Stimulated activated CD4-positive, alpha-beta T cell treated with anti-CD3 and anti-CD28 coated beads, Interleukin-15, amount 100 ng/mL, for 24 hours (primary cell): ENCODE results near the gene POGK.
"Not testable (repeated sequence)": the region's sequence is repeated elsewhere in the genome, so short reads cannot be mapped to it uniquely, and the experiment has no call there.

ENCODE experiments used
- DNase-seq: peaks from one replicate; pipeline ENCODE4 v3.0.0-alpha.2; 2020

Gene POGK, protein sequence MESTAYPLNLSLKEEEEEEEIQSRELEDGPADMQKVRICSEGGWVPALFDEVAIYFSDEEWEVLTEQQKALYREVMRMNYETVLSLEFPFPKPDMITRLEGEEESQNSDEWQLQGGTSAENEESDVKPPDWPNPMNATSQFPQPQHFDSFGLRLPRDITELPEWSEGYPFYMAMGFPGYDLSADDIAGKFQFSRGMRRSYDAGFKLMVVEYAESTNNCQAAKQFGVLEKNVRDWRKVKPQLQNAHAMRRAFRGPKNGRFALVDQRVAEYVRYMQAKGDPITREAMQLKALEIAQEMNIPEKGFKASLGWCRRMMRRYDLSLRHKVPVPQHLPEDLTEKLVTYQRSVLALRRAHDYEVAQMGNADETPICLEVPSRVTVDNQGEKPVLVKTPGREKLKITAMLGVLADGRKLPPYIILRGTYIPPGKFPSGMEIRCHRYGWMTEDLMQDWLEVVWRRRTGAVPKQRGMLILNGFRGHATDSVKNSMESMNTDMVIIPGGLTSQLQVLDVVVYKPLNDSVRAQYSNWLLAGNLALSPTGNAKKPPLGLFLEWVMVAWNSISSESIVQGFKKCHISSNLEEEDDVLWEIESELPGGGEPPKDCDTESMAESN

DNA sequence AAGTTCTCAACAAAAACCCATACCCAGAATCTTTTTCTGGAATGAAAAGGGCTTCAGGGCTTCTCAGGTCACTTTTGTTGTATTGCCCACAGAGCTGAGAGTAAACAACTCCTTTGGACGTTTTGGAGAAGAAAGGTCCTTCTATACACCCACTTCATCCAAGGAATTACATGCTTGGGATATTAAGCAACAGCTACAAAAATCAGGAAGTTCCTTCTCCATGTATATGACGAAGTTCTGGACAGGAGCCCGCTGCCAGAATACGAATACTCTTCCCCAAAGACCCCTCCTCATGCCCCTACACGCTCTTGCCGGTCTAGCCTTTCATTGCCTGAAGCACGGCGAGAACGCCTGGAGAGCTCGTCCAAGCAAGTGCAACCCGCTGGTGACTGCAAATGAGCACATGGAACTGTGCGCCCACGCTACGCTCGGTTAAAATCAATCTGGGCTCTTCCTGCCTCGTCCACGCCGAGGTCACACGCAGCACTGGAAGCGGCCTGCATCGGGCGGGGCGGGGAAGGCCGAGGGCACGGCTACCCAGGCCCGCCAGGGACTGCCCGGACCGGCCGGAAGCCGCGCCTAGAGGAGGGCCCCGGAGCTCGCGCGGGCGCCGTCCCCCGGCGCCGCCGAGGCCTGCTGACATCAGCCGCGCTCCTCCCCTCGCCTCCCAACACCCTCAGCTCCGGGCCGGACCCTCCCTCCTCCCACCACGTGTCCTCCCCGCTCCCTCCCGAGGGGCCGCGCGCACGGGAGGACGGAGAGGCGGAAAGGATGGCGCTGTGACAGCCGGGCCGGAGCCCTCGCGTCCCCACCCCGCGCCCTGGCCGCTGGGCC is at the start of gene POGK:
TSS of gene POGK (plus strand) at position 710 of the 834 bp plus-strand sequence. CDS start 1,482 bp downstream, outside the sequence.
- peak; percentile 93 for DNase-seq

DNA sequence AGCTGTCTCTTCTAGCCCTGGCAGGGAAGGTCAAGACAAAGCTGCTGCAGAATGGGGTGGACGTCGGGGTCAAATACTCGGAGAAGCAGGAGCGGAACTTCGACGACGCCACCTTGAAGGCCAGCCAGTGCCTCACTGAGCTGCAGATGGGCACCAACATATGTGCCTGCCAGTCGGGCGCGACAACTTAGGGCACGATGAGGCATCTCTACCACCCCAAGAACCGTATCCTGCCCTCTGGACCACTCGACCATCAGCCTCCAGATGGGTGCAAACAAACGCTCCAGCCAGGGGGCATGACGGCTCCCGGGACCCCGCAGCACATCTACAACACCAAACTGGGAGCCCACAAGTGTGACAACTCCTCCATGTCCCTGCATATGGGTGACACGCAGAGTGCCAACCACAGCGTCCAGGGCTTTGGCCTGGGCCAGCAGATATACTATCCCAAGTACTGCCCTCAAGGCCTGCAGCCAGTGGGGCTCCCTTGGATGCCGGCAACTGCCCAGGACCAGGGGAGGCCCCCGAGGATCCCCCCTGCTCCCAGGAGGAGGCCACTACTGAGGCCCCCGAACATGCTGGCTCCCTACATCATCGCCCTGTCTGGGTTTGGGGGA is 42.5 kb upstream of the POGK start:
- DNase-seq = no peak

DNA sequence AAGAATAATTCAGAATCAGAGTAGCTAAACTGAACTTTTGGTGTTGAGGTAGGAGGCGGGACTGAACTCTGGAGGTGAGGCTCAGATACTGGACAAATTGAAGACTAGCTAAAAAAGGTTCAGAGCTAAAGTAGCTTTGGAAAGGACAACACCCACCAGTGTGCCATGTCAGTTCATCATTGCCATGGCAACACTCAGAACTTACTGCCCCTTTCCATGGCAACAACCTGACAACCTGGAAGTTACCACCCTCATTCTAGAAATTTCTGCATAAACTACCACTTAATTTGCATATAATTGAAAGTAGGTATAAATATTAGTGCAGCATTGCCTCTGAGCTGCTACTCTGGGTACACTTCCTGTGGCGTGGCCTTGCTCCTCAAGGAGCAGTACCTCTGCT is 30.3 kb upstream of the POGK start:
- no peak for DNase-seq

DNA sequence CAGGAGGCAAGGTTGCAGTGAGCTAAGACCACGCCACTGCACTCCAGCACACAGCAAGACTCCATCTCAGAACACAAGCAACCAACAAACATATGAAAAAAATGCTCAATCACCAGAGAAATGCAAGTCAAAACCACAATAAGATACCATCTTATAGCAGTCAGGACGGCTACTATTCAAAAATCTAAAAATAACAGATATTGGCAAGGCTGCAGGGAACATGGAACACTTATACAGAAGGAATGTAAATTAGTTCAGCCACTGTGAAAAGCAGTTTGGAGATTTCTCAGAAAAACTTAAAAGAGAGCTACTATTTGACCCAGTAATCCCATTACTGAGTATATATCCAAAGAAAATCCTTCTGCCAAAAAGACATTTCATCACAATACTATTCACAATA is 27.6 kb upstream of the POGK start:
- no peak for DNase-seq

DNA sequence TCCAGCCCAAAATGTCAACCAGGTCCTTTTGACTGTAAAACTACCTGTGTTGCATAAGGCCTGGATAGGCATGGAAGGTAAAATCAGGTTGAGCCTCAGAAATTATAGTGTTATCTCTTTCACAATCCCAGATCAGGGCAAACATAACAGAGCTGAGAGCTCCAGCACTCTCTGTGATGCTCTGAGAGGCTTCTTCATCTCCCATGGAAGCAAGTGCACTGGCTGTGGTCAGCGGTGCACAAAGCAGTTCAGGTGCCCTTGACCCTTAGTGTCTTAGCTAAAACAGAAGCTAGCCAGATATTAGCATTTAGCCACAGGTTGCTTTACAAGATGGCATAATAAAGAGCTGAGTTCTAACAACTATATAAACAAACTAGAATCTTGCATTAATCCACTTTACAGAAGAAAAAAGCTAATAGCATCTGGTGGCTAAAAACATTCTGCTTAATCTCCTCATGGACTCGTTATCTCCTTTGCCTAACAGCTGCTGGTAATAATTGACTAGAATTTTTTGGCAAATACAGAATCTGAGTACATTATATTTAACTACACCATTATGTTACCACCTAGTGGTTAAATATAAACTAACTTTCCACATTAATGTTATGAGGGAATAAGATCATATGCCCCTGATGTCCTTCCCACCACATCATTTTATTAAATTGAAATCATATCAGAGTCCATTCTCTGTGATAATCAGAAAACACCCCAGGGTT is 25.6 kb upstream of the POGK start:
- no peak for DNase-seq

DNA sequence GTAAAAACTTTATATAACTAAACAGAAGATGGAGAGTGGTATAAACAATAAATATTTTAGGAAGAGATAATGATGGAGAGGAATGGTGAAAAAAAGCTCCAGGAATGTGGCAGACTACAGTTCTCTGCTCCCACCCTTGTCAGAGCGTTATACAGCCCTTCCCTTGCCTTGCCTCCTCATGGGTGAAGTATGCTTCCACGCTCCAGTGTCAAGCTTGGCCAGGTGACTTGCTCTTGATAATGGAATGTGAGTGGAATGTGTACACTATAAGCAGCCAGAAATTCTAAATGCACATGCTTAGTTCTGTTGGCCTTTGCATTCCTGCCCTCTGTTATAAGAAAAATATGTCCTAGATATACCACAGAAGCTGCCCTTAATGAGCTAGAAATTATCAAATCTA is 24.7 kb upstream of the POGK start:
- DNase-seq = no peak

DNA sequence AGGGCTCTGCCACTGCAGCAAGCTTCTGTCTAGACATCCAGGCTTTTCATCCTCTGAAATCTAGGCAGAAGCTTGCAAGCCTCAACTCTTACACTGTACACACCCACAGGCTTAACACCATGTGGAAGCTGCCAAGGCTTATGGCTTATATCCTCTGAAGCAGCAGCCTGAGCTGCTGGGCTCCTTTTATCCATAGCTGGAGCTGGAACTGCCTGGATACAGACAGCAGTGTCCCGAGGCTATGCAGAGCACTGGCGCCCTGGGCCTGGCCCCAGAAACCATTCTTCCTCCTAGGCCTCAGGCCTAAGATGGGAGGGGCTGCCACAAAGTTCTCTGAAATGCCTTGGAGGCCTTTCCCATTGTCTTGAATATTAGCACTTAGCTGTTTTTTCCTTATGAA is 19.3 kb upstream of the POGK start:
- DNase-seq = no peak

DNA sequence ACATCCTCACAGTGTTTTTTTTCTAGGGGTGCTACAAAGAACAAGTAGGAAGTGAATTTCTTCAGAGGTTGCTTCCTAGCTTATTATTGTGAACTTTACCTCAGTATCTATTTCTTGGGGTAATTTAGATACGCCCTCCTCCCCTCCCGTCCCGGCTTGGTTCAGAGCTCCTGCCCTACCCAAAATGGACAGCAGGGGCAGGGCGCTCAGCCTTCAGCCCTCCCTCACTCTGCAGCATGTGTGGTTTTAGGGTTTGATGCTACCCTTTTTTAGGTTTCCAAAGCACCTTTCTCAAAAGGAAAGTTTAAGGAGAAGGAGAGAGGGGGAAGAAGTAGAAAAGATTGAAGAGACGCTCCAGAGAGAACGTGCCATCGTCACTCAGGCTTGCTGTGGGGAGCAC is 16.9 kb upstream of the POGK start:
- DNase-seq = no peak

DNA sequence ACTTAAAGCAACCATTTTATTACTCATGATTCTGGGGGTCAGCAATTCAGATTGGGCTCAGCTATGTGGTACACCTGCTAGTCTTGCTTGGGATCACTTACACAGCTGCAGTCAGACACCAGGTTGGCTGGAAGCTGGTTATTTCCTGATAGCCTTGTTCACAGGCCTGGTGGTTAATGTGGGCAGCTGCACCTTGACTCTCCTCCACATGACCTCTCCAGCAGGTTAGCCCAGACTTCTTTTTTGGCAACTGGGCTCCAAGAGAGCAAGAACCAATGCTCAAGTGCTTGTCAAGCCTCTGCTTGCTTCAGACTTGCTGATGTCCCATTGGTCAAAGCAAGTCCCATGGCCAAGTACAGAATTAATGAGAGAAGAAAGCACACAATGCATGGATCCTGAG is 11.8 kb upstream of the POGK start:
- no peak for DNase-seq

DNA sequence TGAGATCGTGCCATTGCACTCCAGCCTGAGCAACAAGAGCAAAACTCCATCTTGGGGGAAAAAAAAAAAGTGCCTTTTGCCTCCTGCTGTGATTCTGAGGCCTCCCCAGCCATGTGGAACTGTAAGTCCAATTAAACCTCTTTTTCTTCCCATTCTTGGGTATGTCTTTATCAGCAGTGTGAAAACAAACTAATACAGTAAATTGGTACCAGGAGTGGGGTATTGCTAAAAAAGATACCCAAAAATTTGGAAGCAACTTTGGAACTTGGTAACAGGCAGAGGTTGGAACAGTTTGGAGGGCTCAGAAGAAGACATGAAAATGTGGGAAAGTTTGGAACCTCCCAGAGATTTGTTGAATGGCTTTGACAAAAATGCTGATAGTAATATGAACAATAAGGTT is 9.5 kb upstream of the POGK start:
- DNase-seq = not testable (repeated sequence)

DNA sequence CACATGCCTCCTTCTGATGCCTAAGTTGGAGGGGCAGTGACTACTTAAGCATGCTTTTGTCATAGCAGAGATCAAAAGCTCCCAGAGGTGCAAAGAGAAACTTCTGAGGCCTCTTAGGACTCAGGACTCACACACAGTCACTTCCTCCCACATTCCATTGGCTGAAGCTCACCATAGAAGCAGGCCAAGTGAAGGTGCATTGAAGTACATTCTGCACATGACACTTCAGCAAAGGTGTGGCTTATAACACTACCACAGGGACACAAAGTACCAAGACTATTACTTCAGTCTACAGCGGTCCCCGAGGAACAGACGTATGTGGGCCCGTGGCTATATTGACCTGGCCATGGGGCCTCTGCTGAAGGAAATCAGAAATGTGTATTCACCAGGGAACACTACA is 2.5 kb upstream of the POGK start:
- DNase-seq = no peak

DNA sequence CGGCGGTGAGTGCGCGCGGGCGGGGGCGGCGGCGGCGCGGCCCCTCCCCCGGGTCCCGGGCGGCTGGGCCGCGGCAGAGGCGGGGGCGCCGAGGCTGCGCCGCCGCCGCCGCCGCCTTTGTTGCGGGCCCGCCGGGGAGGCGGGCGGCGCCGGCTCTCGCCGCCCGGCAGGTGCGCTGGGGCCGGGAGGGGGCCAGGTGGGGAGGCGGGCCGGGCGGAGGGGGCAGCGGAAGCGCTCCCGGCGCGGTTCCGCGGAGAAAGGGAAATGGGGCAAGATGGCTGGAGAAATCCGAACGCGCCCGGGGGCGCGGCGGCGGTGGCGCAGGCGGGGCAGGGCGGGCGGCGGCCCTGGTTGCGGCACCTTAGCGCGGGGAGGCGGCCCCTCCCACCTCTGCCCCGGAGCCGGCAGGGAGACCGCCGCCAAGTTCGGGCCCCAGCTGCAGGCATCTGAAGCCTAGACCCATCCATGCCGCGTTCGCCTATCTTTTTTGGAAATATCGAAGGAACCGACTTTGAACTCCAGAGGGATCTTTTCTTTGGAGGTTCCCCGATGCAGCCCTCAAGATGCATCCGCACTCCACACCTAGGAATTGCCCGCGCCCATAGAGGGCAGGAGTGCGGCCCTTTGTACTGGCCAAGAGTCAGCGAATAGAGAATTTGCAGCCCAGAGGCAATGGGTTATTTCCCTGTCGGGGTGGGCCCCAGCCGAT is 479 bp downstream of the POGK start:
- DNase-seq = peak; percentile 72

DNA sequence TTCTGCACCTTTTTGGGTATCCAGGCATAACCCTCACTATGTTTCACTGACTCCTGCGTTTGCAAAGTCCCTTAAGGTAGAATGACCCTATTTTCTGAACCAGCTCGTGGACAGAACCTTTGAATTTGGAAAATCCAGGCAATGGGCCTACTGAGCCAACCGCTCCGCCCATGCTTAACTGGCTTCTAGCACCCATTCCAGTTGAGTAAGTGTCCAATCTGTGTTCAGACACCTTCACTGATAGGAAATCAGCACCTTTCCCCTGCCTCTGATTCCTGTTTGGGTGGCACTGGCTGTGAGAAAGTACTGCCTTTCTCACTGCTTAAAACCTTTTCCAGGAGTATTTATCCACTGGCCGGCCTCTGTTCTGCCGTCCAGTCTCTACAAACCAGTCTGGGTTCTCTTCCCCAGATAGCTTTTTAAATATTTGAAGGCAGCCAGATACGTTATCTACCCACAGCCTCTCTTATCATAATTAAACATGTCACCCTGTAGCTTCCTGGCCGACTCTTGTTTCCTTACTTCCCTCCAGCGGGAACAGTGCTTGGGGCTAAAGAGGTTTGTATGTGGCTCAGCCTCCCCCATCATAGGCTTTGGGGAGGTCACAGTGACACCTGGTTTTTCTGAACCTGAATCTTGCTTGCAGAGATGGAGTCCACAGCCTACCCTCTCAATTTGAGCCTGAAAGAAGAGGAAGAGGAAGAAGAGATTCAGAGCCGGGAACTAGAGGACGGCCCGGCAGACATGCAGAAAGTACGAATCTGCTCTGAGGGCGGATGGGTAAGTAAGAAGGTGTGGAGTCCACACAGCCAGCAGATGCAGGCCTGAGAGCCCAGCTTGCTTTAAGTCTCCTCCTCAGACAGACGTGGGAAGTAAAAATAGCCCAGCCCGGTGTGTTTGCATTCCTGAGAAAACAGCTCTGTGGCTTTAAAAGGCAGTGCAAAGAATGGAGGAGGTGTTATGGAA is 1.3 kb downstream of the POGK start:
- no peak for DNase-seq

DNA sequence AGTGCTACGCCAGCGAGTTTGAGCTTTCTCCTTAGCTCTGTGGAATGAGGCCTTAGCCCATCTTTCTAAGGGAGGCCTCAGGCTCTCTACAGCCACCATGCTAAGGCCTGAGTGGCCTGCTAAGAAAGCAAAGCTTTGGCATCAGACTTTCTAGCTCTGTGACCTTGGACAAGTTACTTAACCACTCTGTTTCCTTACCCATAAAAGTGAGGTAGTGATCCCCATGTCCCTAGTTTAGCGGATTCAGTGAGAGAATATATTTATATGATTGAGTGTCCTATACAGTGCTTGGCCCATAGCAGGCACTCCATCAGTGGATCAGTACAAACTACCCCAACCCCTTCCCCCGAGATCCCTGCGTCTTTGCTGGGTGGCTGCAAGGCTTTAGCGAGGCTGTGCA is 4.0 kb downstream of the POGK start:
- DNase-seq = no peak

DNA sequence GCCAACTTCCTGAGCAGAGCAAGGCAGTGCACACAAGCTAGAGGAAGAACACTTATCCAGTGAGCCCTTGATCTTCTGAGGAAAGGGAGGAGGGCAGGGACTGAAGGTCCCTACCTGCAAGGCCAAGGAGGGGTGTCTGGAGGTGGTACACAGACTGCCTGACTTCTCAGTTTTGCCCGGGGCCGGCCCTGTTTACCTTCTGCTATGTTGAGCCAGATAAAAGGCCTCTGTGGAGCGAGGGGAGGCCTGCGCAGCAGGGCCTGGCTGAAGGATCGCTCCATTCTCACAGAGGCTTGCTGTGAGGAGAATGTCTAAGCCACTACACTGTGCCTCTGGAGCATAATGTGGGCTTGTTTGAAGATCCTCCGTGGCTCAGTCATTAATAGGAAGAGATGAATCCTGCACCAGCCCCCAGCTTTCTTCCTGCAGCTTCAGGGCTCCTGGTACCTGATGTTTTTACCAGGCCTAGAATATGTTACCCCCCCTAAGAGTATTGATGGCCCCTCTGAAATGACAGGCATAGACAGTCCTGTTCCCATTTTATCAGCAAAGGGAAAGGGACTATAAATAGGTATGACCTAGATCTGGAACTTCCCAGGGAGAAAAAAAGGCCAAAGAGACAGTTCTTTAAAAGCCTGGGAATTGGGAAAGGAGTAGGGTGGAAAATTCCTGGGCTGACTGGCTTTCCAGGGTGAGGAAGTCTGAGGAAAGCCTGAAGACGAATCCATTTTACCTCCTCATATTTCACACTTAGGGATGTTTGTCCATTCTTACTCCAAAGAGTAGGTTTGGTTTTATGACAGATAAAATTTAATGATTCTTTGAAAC is 4.7 kb downstream of the POGK start:
- no peak for DNase-seq

DNA sequence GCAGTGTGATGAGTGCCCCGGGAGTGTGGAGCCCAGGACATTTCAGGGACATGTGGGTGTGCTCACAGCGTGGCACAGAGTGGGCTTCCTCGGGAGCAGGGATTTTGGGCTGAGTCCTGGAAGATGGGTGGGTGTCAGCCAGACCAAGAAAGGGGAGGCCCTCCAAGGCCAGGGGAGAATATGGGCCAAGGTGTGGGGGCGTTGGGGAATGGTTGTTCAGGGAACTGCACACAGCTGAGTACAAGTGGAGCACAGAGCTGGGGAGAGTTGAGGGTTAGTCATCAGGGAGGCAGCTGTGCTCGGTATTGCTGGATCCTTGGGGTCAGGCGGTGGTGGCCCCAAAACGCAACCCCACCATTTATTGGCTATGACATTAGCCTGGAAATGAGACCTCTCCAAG is 5.5 kb downstream of the POGK start:
- no peak for DNase-seq

DNA sequence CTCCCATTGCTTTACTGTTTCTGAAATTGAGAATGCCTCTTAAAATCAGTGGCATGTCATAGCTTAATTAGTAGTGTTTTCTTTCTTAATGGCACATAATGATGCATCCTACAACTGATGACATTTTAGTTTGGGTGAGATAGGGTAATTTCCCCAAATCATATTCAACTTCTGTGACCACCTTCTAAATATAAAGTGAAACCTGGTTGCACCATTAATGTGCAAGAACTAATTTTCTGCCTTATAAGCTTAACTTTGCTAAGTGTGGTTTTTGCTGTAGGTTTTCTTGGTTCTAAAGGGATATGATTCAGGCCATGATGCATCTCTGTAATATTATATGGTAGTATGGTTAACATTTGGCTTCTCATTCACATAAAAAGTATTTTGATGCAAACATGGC is 8.9 kb downstream of the POGK start:
- no peak for DNase-seq

DNA sequence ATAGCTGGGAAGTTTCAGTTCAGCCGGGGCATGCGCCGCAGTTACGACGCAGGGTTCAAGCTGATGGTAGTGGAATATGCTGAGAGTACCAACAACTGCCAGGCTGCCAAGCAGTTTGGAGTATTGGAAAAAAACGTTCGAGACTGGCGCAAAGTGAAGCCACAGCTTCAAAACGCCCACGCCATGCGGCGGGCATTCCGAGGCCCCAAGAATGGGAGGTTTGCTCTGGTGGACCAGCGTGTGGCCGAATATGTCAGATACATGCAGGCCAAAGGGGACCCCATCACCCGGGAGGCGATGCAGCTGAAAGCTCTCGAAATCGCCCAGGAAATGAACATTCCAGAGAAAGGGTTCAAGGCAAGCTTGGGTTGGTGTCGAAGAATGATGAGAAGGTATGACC is 9.9 kb downstream of the POGK start:
- no peak for DNase-seq

DNA sequence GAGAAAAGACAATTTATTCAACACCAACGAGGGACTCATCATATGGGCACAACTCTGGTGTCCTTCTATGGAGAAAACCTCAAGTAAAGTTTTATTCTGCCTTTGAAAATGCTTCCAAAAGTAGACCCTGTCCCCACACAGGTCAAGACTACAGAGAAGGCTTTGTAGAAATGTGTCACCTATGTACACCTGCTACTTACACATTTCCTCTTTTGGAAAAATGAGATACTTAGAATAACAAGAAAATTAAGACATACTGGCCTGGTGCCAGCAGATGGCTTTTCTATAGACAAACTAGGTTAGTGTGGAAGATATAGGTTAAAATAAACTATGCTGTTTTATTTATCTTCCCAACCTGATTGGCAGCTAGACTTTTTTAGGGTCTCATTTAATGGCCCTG is 13.6 kb downstream of the POGK start:
- no peak for DNase-seq

DNA sequence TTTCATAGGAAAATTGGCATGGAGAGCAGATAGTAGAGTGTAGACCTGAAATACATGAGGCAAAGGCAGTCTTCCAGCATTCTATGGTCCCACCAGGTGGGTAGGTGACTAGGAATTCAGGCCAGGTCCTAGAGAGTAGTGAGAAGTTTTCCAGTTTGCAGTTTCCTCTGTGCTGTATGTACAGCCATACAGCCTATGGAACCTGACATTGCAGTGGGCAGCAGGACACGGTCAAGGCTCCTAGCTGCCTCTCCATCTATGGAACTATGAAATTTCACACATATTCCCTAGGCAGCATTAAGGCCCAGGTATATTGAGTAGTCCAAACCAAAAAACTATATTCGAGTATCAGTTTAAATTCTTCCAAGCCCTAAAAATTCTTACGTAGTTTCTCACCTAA is 16.3 kb downstream of the POGK start:
- DNase-seq = no peak
